Esophagus (tissue), 2 donors: ENCODE results near the gene CDSN. TPM values are rescaled to one million over a fixed set of nuclear protein-coding genes. Genes with fewer than 3 reads are reported as not detected.

Source experiments
- H3K27ac ChIP-seq, 2 donors: one replicate each; pipeline ENCODE4 v1.5.1; 2013; ENCODE audit warnings: low read depth in 2 of 2, mild to moderate bottlenecking in 2 of 2, inconsistent platforms in 1 of 2, low read length in 1 of 2, moderate library complexity in 1 of 2
- H3K27me3 ChIP-seq, 2 donors: one replicate each; pipeline ENCODE4 v1.6.1; 2013; ENCODE audit warnings: low read length in 2 of 2, control low read depth in 1 of 2, mild to moderate bottlenecking in 1 of 2; ENCODE audit not compliant: insufficient read depth in 2 of 2, control insufficient read depth in 1 of 2
- H3K36me3 ChIP-seq, 2 donors: one replicate each; pipeline ENCODE4 v1.6.1; 2013; ENCODE audit warnings: low read length in 1 of 2; ENCODE audit not compliant: control insufficient read depth in 2 of 2, insufficient read depth in 2 of 2
- H3K4me1 ChIP-seq, 2 donors: one replicate each; pipeline ENCODE4 v1.6.1; 2013; ENCODE audit warnings: low read length in 1 of 2; ENCODE audit not compliant: control insufficient read depth in 2 of 2, insufficient read depth in 2 of 2
- H3K4me3 ChIP-seq, 2 donors: one replicate each; pipeline ENCODE4 v1.5.1; 2013; ENCODE audit warnings: low read length in 2 of 2, mild to moderate bottlenecking in 2 of 2, low read depth in 1 of 2, moderate library complexity in 1 of 2
- H3K9me3 ChIP-seq, 2 donors: one replicate each; pipeline ENCODE4 v1.6.1; 2013; ENCODE audit warnings: mild to moderate bottlenecking in 2 of 2, low read depth in 1 of 2, low read length in 1 of 2, moderate library complexity in 1 of 2; ENCODE audit not compliant: control insufficient read depth in 2 of 2, insufficient read depth in 1 of 2
- WGBS, 2 donors: extraction: QIAGEN DNeasy Blood & Tissue Kit; methylation state at CpG; one replicate each; pipeline ENCODE4 v1.1.7; 2013; 5-methylcytosine and 5-hydroxymethylcytosine counted together
- polyA plus RNA-seq, 2 donors: library from polyadenylated mRNA; stranded (reverse); fragments of 200-250 nt; gene quantifications; one replicate each; pipeline ENCODE4 v1.2.3, GENCODE V29; 2013
- donor health status: healthy with polysubstance abuse.
- donor health status: Bipolar disorder and iron deficiency.

CDSN gene
- polyA plus RNA-seq, 2 donors: 0.02 to 0.20 TPM

- WGBS, 2 donors: 95% methylated on average over 2 of the region's 2 CpGs
These were observed 28.0 kb downstream of the CDSN start for GRCh38 chr6:31092238-31092637.

DNA sequence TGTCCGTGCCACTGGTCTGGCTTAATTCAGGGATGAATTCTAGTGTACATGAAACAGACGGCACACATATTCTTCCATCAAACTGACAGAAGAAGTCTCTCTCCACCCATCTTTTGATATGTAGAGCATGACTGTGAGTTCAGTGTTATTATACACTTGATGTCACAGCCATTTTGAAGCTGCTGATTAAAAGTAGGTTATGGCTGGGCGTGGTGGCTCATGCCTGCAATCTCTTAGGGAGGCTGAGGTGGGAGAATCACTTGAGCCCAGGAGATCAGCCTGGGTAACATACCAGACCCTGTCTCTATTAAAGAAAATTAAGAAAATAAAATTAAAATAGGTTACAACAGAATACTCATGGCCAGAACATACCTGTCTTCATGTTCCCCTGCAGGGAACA, 28.6 kb downstream of the CDSN start:
- H3K27ac ChIP-seq: no peak overlapping the region

More at GRCh38 chr6:31092238-31092637, 28.0 kb downstream of the CDSN start:
- H3K4me1 ChIP-seq: peaks cover 0 to 3% of the 10 kb centered on the region in 2 donors
- H3K4me3 ChIP-seq: no peak overlapping the region
- no peaks in the 10 kb centered on the region for H3K9me3 ChIP-seq
- H3K36me3 ChIP-seq: no peaks in the 10 kb centered on the region
- no peak overlapping the region for H3K27ac ChIP-seq
- H3K27me3 ChIP-seq: no peaks in the 10 kb centered on the region

GRCh38 chr6:31090973-31091364, 29.3 kb downstream of the CDSN start:
- Histone ChIP-seq H3K27ac (no peak overlapping the region), H3K9me3 (no peaks in the 10 kb centered on the region), H3K27me3 (no peaks in the 10 kb centered on the region), H3K4me3 (no peak overlapping the region), H3K36me3 (no peaks in the 10 kb centered on the region), H3K4me1 (peaks cover 0 to 3% of the 10 kb centered on the region in 2 donors)
- 92 to 96% methylated on average over 6 of the region's 6 CpGs for WGBS, 2 donors

More for the DNA sequence above, 28.6 kb downstream of the CDSN start:
- H3K36me3 ChIP-seq: no peaks in the 10 kb centered on the region
- H3K9me3 ChIP-seq: no peaks in the 10 kb centered on the region
- H3K27me3 ChIP-seq: no peaks in the 10 kb centered on the region
- H3K4me1 ChIP-seq: peaks cover 0 to 3% of the 10 kb centered on the region in 2 donors
- H3K4me3 ChIP-seq: no peak overlapping the region
- 42 to 47% methylated on average over 3 of the region's 3 CpGs for WGBS, 2 donors

GRCh38 chr6:31090275-31090972, 29.8 kb downstream of the CDSN start:
- peaks cover 0 to 3% of the 10 kb centered on the region in 2 donors for H3K4me1 ChIP-seq
- no peak overlapping the region for H3K4me3 ChIP-seq
- WGBS, 2 donors: 89 to 92% methylated on average over 3 of the region's 3 CpGs
- H3K36me3 ChIP-seq: no peaks in the 10 kb centered on the region
- no peaks in the 10 kb centered on the region for H3K27me3 ChIP-seq
- no peak overlapping the region for H3K27ac ChIP-seq
- no peaks in the 10 kb centered on the region for H3K9me3 ChIP-seq

DNA sequence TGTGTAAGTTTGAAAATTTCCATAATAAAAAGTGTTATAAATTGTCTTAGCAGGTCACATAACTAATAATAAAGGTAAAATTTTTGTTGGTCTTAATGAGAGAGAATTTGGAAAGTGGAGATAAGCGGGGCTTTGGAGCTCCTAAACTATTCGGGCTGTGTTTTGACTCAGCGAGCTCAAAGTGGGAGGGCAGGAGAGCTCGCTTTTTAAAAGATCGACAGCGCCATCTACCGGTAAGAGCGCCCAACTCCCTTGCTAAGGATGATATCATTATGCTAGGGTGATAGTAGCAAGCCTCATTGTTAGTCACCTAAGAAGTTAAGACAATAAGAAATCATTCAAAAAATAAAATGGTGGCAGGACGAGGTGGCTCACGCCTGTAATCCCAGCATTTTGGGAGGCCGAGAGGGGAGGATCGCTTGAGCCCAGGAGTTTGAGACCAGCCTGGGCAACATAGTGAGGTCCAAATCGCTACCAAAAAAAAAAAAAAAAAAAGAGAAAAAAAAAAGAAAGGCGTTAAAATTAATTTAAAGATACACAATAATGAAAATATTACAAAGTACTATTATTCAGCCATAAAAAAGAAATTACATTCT, 32.7 kb downstream of the CDSN start:
- Histone ChIP-seq H3K4me1 (no peaks in the 10 kb centered on the region), H3K4me3 (no peak overlapping the region), H3K36me3 (no peaks in the 10 kb centered on the region), H3K9me3 (no peaks in the 10 kb centered on the region), H3K27ac (no peak overlapping the region), H3K27me3 (no peaks in the 10 kb centered on the region)
- 10 to 11% methylated on average over 14 of the region's 14 CpGs for WGBS, 2 donors

DNA sequence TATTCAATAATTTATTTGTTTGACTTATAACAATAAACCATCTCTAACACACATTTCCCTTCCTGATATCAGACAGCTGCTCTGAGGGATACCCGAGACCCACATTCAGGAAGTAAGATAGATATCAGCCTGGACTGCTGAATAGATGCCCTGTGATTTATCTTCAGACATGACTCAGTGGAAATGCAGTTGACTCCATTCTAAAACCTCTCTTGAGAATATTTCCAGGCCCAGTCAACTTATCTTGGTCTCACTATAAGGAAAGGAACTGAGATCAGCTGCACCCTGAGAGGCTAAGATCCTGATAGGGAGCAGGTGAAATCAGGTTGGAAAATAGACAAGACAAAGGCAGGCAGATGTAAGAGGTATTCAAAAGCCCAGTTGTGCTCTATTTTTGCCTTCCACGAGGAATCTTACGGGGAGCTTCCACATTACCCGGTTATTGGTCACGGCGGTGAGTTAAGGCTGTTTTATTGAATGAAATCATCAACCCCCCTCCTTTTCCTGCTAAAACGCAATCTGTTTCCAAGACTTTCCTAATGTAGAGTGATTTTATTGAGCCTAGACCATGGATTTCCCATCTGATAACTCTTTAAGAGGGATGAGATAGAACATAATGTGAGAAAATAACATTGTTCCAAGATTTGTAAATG, 33.3 kb downstream of the CDSN start:
- H3K36me3 ChIP-seq: no peaks in the 10 kb centered on the region
- no peaks in the 10 kb centered on the region for H3K9me3 ChIP-seq
- no peak overlapping the region for H3K4me3 ChIP-seq
- no peak overlapping the region for H3K27ac ChIP-seq
- H3K27me3 ChIP-seq: no peaks in the 10 kb centered on the region
- H3K4me1 ChIP-seq: no peaks in the 10 kb centered on the region
- 21 to 41% methylated on average over 7 of the region's 7 CpGs for WGBS, 2 donors

DNA sequence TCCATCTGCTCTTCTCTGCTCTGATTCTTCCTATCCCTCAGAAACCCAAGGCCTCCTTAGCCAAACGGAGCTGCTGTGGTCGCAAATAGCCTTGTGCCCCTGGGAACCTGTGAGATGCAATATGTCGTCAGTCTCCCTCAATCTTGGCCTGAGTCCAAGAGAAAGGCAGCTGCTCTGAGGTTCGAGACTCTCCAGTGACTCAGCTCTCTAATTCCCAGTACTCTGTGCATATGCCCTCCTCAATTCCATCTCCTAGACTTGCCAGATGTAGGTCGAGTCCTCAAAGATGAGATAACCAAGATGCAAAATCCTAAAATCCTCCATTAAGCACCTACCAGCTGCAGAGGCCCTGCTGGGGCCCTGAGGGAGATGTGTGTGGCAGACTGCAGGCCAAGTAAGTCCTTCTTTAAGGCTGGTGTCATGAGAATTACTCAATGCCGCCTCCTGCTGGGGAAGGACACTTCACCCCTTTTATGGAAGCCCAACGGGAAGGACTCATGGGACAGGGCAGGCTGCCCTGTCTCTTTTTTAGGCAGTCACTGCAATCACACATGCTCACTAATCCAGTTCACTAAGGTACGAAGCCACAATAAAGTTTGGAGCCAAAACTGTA, 36.4 kb downstream of the CDSN start:
- 45 to 47% methylated on average over 8 of the region's 8 CpGs for WGBS, 2 donors
- Histone ChIP-seq H3K9me3 (no peaks in the 10 kb centered on the region), H3K27ac (no peak overlapping the region), H3K27me3 (no peaks in the 10 kb centered on the region), H3K36me3 (no peaks in the 10 kb centered on the region), H3K4me1 (peaks cover 0 to 3% of the 10 kb centered on the region in 2 donors), H3K4me3 (no peak overlapping the region)

DNA sequence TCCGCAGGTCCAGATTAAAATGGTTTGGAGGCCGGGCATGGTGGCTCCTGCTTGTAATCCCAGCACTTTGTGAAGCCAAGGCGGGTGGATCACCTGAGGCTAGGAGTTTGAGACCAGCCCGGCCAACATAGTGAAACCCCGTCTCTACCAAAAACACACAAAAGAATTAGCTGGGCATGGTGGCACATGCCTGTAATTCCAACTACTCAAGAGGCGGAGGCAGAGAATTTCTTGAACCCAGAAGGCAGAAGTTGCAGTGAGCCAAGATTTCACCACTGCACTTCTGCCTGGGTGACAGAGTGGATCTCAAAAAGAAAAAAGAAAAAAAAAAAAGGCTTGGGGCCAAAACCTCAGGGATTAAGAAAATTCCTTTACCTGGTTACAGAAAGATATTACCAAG, 38.4 kb downstream of the CDSN start:
- Histone ChIP-seq H3K4me3 (no peak overlapping the region), H3K9me3 (no peaks in the 10 kb centered on the region), H3K27ac (no peak overlapping the region), H3K27me3 (no peaks in the 10 kb centered on the region), H3K4me1 (peaks cover 0 to 3% of the 10 kb centered on the region in 2 donors), H3K36me3 (no peaks in the 10 kb centered on the region)
- WGBS, 2 donors: 44 to 62% methylated on average over 6 of the region's 6 CpGs

DNA sequence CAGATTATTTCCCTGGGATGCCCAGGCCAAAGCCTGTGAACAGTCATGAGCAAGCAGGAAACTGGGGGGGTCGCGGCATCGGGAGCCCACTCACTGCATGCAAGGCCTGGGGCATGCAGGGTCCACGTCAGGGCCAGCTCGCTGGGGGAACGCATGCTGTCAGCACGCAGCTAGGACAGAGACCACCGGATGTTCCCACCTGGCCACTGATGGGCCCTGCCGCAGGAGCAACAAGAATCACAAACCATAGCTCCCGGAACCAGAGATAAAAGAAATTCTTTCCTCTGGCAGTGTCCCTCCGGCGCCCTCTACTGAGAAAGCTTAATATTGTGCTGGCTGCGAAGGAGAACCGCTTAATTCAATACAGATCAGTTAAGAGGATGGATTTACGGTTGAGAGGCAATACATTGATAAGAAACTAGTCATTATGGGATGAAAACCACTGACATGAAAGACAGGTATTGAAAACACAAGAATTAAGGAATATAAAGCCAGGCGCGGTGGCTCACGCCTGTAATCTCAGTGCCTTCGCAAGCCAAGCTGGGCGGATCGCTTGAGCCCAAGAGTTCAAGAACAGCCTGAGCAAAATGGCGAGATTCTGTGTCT, 40.5 kb downstream of the CDSN start:
- H3K9me3 ChIP-seq: no peaks in the 10 kb centered on the region
- H3K4me1 ChIP-seq: peaks cover 0 to 3% of the 10 kb centered on the region in 2 donors
- no peak overlapping the region for H3K27ac ChIP-seq
- WGBS, 2 donors: 22 to 23% methylated on average over 22 of the region's 22 CpGs
- H3K36me3 ChIP-seq: no peaks in the 10 kb centered on the region
- H3K4me3 ChIP-seq: no peak overlapping the region
- H3K27me3 ChIP-seq: no peaks in the 10 kb centered on the region
